ENCODE measurements around the gene INPP5K. TPM values are rescaled to one million over a fixed set of nuclear protein-coding genes. Genes with fewer than 3 reads are reported as not detected.

The INPP5K gene
- total RNA-seq, 2 experiments from 2014 or later = 199 to 207 TPM

- Mint-ChIP-seq H3K4me1 (ENCODE audit: low read depth) (peaks cover 26% of the 10 kb centered on the region), H3K9me3 (no peaks in the 10 kb centered on the region), H3K36me3 (ENCODE audit: low read depth) (peaks cover 71% of the 10 kb centered on the region), H3K4me3 (peak overlapping the region; percentile 94), H3K27ac (peak overlapping the region; percentile 92), H3K27me3 (no peaks in the 10 kb centered on the region)
- ChIA-PET POLR2A (interaction anchor here (0.5 to 3.3 kb wide), 40 partner anchors 11 to 821 kb away, joined by 3 to 98 read pairs (median 4); partner anchors contain the start of genes CRK, MYO1C, PITPNA and RILP), CTCF (interaction anchor here (0.7 to 5.1 kb wide), 18 partner anchors 17 to 257 kb away, joined by 3 to 67 read pairs (median 6); partner anchors contain the start of genes CRK and YWHAE)
- Histone ChIP-seq H3K4me3 (ENCODE audit: low read length) (peak overlapping the region; percentile 98), H3K36me3 (ENCODE audit: insufficient read depth, low read length) (peaks cover 55% of the 10 kb centered on the region), H3K9me3 (ENCODE audit: control insufficient read depth in 1 of 2, insufficient read depth in 1 of 2, low read length in 2 of 2) (no peaks in the 10 kb centered on the region), H3K27ac (ENCODE audit: low read depth in 1 of 2, low read length in 2 of 2) (peak overlapping the region; percentile 88 to 93), H3K27me3 (ENCODE audit: control insufficient read depth in 1 of 2, insufficient read depth in 2 of 2, low read length in 2 of 2) (no peaks in the 10 kb centered on the region), H3K4me1 (ENCODE audit: insufficient read depth, low read length) (peaks cover 39% of the 10 kb centered on the region)
- intact Hi-C loops (cut with DNase I, micrococcal nuclease) = loop anchor here (1.0 to 5.0 kb wide), 6 partner anchors 23 to 249 kb away; partner anchors contain the start of genes CRK (in 2 of the 2), MYO1C (in 2 of the 2), PITPNA (in 1 of the 2) and SLC43A2 (in 1 of the 2)
- peak; percentile 55 for TF ChIP-seq CTCF (IDR thresholded peaks at IDR 0.05)
- DNase-seq (peak in 13 of 14 experiments; percentile 26 to 86 (median 46)), ATAC-seq (ENCODE audit: poor library complexity) (peak; percentile 13)
These were observed 598 bp downstream of the INPP5K start for GRCh38 chr17:1515640-1516387.

- ATAC-seq (ENCODE audit: poor library complexity) (no peak), DNase-seq (no peak)
- H3K4me1 ChIP-seq (ENCODE audit: insufficient read depth, low read length) = peaks cover 38% of the 10 kb centered on the region
- peaks cover 66% of the 10 kb centered on the region for H3K36me3 ChIP-seq (ENCODE audit: insufficient read depth, low read length)
- TF ChIP-seq CTCF (IDR thresholded peaks at IDR 0.05) = no peak
- POLR2A ChIA-PET = interaction anchor here (0.8 kb wide), 1 partner anchor 112 kb away, joined by 5 read pairs; the partner anchor contains the start of gene YWHAE
- intact Hi-C loops (cut with DNase I, micrococcal nuclease) = no loop called here
- Mint-ChIP-seq H3K4me3 (no peak overlapping the region), H3K27me3 (no peaks in the 10 kb centered on the region), H3K27ac (no peak overlapping the region), H3K4me1 (ENCODE audit: low read depth) (peaks cover 28% of the 10 kb centered on the region), H3K9me3 (no peaks in the 10 kb centered on the region), H3K36me3 (ENCODE audit: low read depth) (peaks cover 76% of the 10 kb centered on the region)
- H3K9me3 ChIP-seq (ENCODE audit: control insufficient read depth in 1 of 2, insufficient read depth in 1 of 2, low read length in 2 of 2) = no peaks in the 10 kb centered on the region
- no peak overlapping the region for H3K27ac ChIP-seq (ENCODE audit: low read depth in 1 of 2, low read length in 2 of 2)
- no peaks in the 10 kb centered on the region for H3K27me3 ChIP-seq (ENCODE audit: control insufficient read depth in 1 of 2, insufficient read depth in 2 of 2, low read length in 2 of 2)
- CTCF ChIA-PET = interaction anchor here (1.4 kb wide), 1 partner anchor 147 kb away, joined by 4 read pairs; no protein-coding TSS in a partner anchor
- H3K4me3 ChIP-seq (ENCODE audit: low read length) = no peak overlapping the region
These were observed 4.1 kb downstream of the INPP5K start for GRCh38 chr17:1512351-1512750.

- H3K4me3 ChIP-seq (ENCODE audit: low read length) = no peak overlapping the region
- DNase-seq (no peak), ATAC-seq (ENCODE audit: poor library complexity) (no peak)
- intact Hi-C loops (cut with DNase I, micrococcal nuclease) = no loop called here
- no peaks in the 10 kb centered on the region for H3K27me3 ChIP-seq (ENCODE audit: control insufficient read depth in 1 of 2, insufficient read depth in 2 of 2, low read length in 2 of 2)
- H3K4me1 Mint-ChIP-seq (ENCODE audit: low read depth) = peaks cover 28% of the 10 kb centered on the region
- ChIA-PET POLR2A (interaction anchor here (0.8 kb wide), 1 partner anchor 112 kb away, joined by 5 read pairs; the partner anchor contains the start of gene YWHAE), CTCF (no interaction called here)
- H3K27me3 Mint-ChIP-seq = no peaks in the 10 kb centered on the region
- TF ChIP-seq CTCF (IDR thresholded peaks at IDR 0.05) = no peak
- peaks cover 80% of the 10 kb centered on the region for H3K36me3 Mint-ChIP-seq (ENCODE audit: low read depth)
- H3K4me1 ChIP-seq (ENCODE audit: insufficient read depth, low read length) = peaks cover 34% of the 10 kb centered on the region
- H3K9me3 ChIP-seq (ENCODE audit: control insufficient read depth in 1 of 2, insufficient read depth in 1 of 2, low read length in 2 of 2) = no peaks in the 10 kb centered on the region
- H3K27ac ChIP-seq (ENCODE audit: low read depth in 1 of 2, low read length in 2 of 2) = no peak overlapping the region
- H3K36me3 ChIP-seq (ENCODE audit: insufficient read depth, low read length) = peaks cover 71% of the 10 kb centered on the region
- no peak overlapping the region for H3K27ac Mint-ChIP-seq
- no peak overlapping the region for H3K4me3 Mint-ChIP-seq
- no peaks in the 10 kb centered on the region for H3K9me3 Mint-ChIP-seq
These were observed 4.6 kb downstream of the INPP5K start for GRCh38 chr17:1511756-1512321.

Measured in CD4-positive, alpha-beta T cell (primary cell).